Measurements from ENCODE around the gene SMAD2. TPM values are rescaled to one million over a fixed set of nuclear protein-coding genes. Genes with fewer than 3 reads are reported as not detected.

SMAD2 gene
- total RNA-seq, 2 experiments from 2014 or later: 266 to 267 TPM

GRCh38 chr18:47935321-47936055 is 5.0 kb upstream of the SMAD2 start:
- ChIA-PET CTCF (no interaction called here), POLR2A (no interaction called here)

GRCh38 chr18:47932603-47933002 is 2.1 kb upstream of the SMAD2 start:
- POLR2A ChIA-PET: no interaction called here

GRCh38 chr18:47932190-47932589 is 1.7 kb upstream of the SMAD2 start:
- POLR2A ChIA-PET: no interaction called here
- CTCF ChIA-PET: no interaction called here

More at GRCh38 chr18:47932603-47933002, 2.1 kb upstream of the SMAD2 start:
- CTCF ChIA-PET: interaction anchor here (0.6 kb wide), 1 partner anchor 14 kb away, joined by 3 read pairs; no protein-coding TSS in a partner anchor

GRCh38 chr18:47931718-47932103 is 1.3 kb upstream of the SMAD2 start:
- CTCF ChIA-PET: no interaction called here
- POLR2A ChIA-PET: no interaction called here

GRCh38 chr18:47930931-47931717 is 665 bp upstream of the SMAD2 start:
- ChIA-PET CTCF (no interaction called here), POLR2A (interaction anchor here (0.6 to 1.5 kb wide), 4 partner anchors 13 to 97 kb away, joined by 3 to 5 read pairs (median 4); no protein-coding TSS in a partner anchor)

- CTCF ChIA-PET: no interaction called here
- POLR2A ChIA-PET: interaction anchor here (0.6 to 1.5 kb wide), 6 partner anchors 12 to 1024 kb away, joined by 3 to 7 read pairs (median 4); no protein-coding TSS in a partner anchor
Observed at GRCh38 chr18:47929681-47930198, 719 bp downstream of the SMAD2 start.

- POLR2A ChIA-PET: interaction anchor here (1.4 kb wide), 1 partner anchor 16 kb away, joined by 12 read pairs; no protein-coding TSS in a partner anchor
- CTCF ChIA-PET: no interaction called here
Observed at GRCh38 chr18:47928466-47928865, 2.0 kb downstream of the SMAD2 start.

- CTCF ChIA-PET: interaction anchor here (1.7 kb wide), 1 partner anchor 31 kb away, joined by 3 read pairs; no protein-coding TSS in a partner anchor
- POLR2A ChIA-PET: interaction anchor here (0.9 kb wide), 1 partner anchor 13 kb away, joined by 3 read pairs; no protein-coding TSS in a partner anchor
Observed at GRCh38 chr18:47926101-47926850, 4.2 kb downstream of the SMAD2 start.

GRCh38 chr18:47919916-47920315 is 10.5 kb downstream of the SMAD2 start:
- CTCF ChIA-PET: interaction anchor here (1.1 kb wide), 1 partner anchor 9 kb away, joined by 3 read pairs; no protein-coding TSS in a partner anchor
- POLR2A ChIA-PET: no interaction called here

- ChIA-PET POLR2A (interaction anchor here (1.2 kb wide), 1 partner anchor 12 kb away, joined by 4 read pairs; the partner anchor contains the start of gene SMAD2), CTCF (no interaction called here)
Observed at GRCh38 chr18:47917923-47918610, 12.4 kb downstream of the SMAD2 start.

- ChIA-PET POLR2A (interaction anchor here (0.6 kb wide), 1 partner anchor 23 kb away, joined by 3 read pairs; no protein-coding TSS in a partner anchor), CTCF (no interaction called here)
Observed at GRCh38 chr18:47915930-47916329, 14.5 kb downstream of the SMAD2 start.

GRCh38 chr18:47915229-47915628 is 15.2 kb downstream of the SMAD2 start:
- ChIA-PET POLR2A (no interaction called here), CTCF (no interaction called here)

- ChIA-PET POLR2A (interaction anchor here (0.8 to 2.6 kb wide), 6 partner anchors 11 to 17 kb away, joined by 3 to 16 read pairs (median 6); partner anchors contain the start of gene SMAD2), CTCF (interaction anchor here (0.6 to 1.3 kb wide), 3 partner anchors 10 to 78 kb away, joined by 3 to 8 read pairs (median 3); no protein-coding TSS in a partner anchor)
Observed at GRCh38 chr18:47912794-47913585, 17.5 kb downstream of the SMAD2 start.

GRCh38 chr18:47912343-47912742 is 18.1 kb downstream of the SMAD2 start:
- POLR2A ChIA-PET: interaction anchor here (0.8 to 2.6 kb wide), 5 partner anchors 11 to 18 kb away, joined by 3 to 16 read pairs (median 5); partner anchors contain the start of gene SMAD2
- CTCF ChIA-PET: interaction anchor here (0.6 to 1.5 kb wide), 5 partner anchors 9 to 140 kb away, joined by 3 to 8 read pairs (median 3); no protein-coding TSS in a partner anchor

- POLR2A ChIA-PET: interaction anchor here (0.8 to 2.6 kb wide), 4 partner anchors 10 to 18 kb away, joined by 3 to 16 read pairs (median 8); partner anchors contain the start of gene SMAD2
- CTCF ChIA-PET: interaction anchor here (0.6 to 1.5 kb wide), 4 partner anchors 12 to 139 kb away, joined by 3 read pairs; no protein-coding TSS in a partner anchor
Observed at GRCh38 chr18:47911877-47912276, 18.6 kb downstream of the SMAD2 start.

GRCh38 chr18:47909484-47909883 is 21.0 kb downstream of the SMAD2 start:
- POLR2A ChIA-PET: no interaction called here
- CTCF ChIA-PET: no interaction called here

GRCh38 chr18:47908592-47908991 is 21.9 kb downstream of the SMAD2 start:
- CTCF ChIA-PET: interaction anchor here (0.8 kb wide), 1 partner anchor 30 kb away, joined by 3 read pairs; no protein-coding TSS in a partner anchor
- POLR2A ChIA-PET: no interaction called here
